HepG2 (cell line): ENCODE data around the gene BPIFA1. TPM values are rescaled to one million over a fixed set of nuclear protein-coding genes. Genes with fewer than 3 reads are reported as not detected.
A peak's percentile ranks its signal among the peaks of the same experiment; 100 is the strongest.

ENCODE experiments used
- ATAC-seq: fragments of 200-7000 bp; cut with Tn5 transposase; 3 replicates; pipeline ENCODE4 v1.9.1; 2020; ENCODE audit warnings: mild to moderate bottlenecking, moderate library complexity
- BruUV-seq: library from RNA; stranded (reverse); fragments of 400-500 nt; replicated peaks from 2 replicates; lab custom pipeline; 2021; lab: Mats Ljungman, UMichigan
- CTCF ChIA-PET: fragments of 300-600 bp; formaldehyde crosslinking; extraction: SDS; loops from one replicate; lab custom pipeline; 2021; ENCODE audit warnings: low total read pairs, inconsistent platforms, low intra/inter-chr PET ratio; lab: Yijun Ruan, JAX
- POLR2A ChIA-PET: fragments of 350-600 bp; sonication (Branson Sonifier 250); formaldehyde crosslinking; loops from one replicate; lab custom pipeline; 2020; ENCODE audit warnings: antibody characterized with exemption, inconsistent platforms; lab: Yijun Ruan, JAX
- DNase-seq: peaks from one replicate; pipeline ENCODE4 v3.0.0-alpha.2; 2015; ENCODE audit warnings: low spot score
- FAIRE-seq: peaks from 3 replicates; lab custom pipeline; 2011; peaks lifted over from hg19 to GRCh38; lab: Jason Lieb, UNC
- H2AFZ ChIP-seq: one replicate; pipeline ENCODE4 v1.6.1; 2011; ENCODE audit warnings: low read length, inconsistent platforms
- H3K27ac ChIP-seq: fragments of 300-600 bp; 3 replicates; pipeline ENCODE4 v1.8.0; 2011; ENCODE audit warnings: mixed run types, mild to moderate bottlenecking, mixed read lengths, low read length, inconsistent platforms; ENCODE audit not compliant: insufficient read depth; ENCODE audit errors: extremely low read length
- H3K27me3 ChIP-seq, 2 experiments: fragments of 200-600 bp in 1 of 2; 2 replicates in 1 of 2; 3 replicates in 1 of 2; pipeline versions ENCODE4 v1.6.0 to v1.8.0; 2011; ENCODE audit warnings: low read length in 2 of 2, mild to moderate bottlenecking in 2 of 2, moderate library complexity in 2 of 2, inconsistent platforms in 1 of 2; ENCODE audit not compliant: insufficient read depth in 2 of 2, control insufficient read depth in 1 of 2
- H3K36me3 ChIP-seq, 2 experiments: fragments of 200-600 bp in 1 of 2; replicated peaks in 1 of 2; 2 replicates in 1 of 2; 3 replicates in 1 of 2; pipeline versions ENCODE4 v1.5.1 to v1.8.0; 2011; ENCODE audit warnings: low read length in 2 of 2, inconsistent platforms in 1 of 2; ENCODE audit not compliant: insufficient read depth in 2 of 2, control insufficient read depth in 1 of 2
- H3K4me1 ChIP-seq: 2 replicates; pipeline ENCODE4 v1.5.1; 2012; ENCODE audit warnings: low read length, inconsistent platforms; ENCODE audit not compliant: insufficient read depth
- H3K4me2 ChIP-seq: 2 replicates; pipeline ENCODE4 v1.6.0; 2011; ENCODE audit warnings: low read depth, low read length, inconsistent platforms
- H3K4me3 ChIP-seq, 3 experiments: fragments of 200-600 bp in 1 of 3; sonication (generic), shearing (Covaris generic) in 1 of 3; replicated peaks in 1 of 3; 2 replicates each; pipeline ENCODE4 v1.5.1; 2011 to 2016; ENCODE audit warnings: low read length in 3 of 3, inconsistent platforms in 2 of 3, low read depth in 2 of 3, mild to moderate bottlenecking in 2 of 3, control low read depth in 1 of 3, mixed read lengths in 1 of 3; ENCODE audit not compliant: insufficient read depth in 1 of 3
- H3K79me2 ChIP-seq: one replicate; pipeline ENCODE4 v1.6.1; 2011; ENCODE audit warnings: low read length, inconsistent platforms; ENCODE audit not compliant: insufficient read depth
- H3K9ac ChIP-seq: 2 replicates; pipeline ENCODE4 v1.6.0; 2011; ENCODE audit warnings: mild to moderate bottlenecking, low read depth, low read length, inconsistent platforms; ENCODE audit not compliant: insufficient read depth
- H3K9me3 ChIP-seq: 2 replicates; pipeline ENCODE4 v1.5.1; 2012; ENCODE audit warnings: mild to moderate bottlenecking, low read length
- H4K20me1 ChIP-seq: 2 replicates; pipeline ENCODE4 v1.6.0; 2011; ENCODE audit warnings: inconsistent platforms, mild to moderate bottlenecking, low read length, moderate library complexity; ENCODE audit not compliant: insufficient read depth
- ESRRA ChIP-seq: sonication (generic); formaldehyde crosslinking; IDR thresholded peaks from 2 replicates; pipeline ENCODE4 v1.5.1; 2020; ENCODE audit warnings: mild to moderate bottlenecking, low read depth, missing genetic modification reagents
- ETV5 ChIP-seq: IDR thresholded peaks from 2 replicates; pipeline ENCODE4 v1.6.1; 2018; ENCODE audit warnings: missing biosample characterization, missing genetic modification reagents, inconsistent platforms, borderline replicate concordance
- HMG20B ChIP-seq: conservative IDR thresholded peaks from 2 replicates; pipeline ENCODE4 v1.6.1; 2016; ENCODE audit warnings: missing genetic modification reagents, missing compliant biosample characterization
- HOXD1 ChIP-seq: sonication (generic); formaldehyde crosslinking; IDR thresholded peaks from 2 replicates; pipeline ENCODE4 v1.5.0; 2020; ENCODE audit warnings: missing genetic modification reagents
- MAZ ChIP-seq, 2 experiments: sonication (generic) in 1 of 2; formaldehyde crosslinking in 1 of 2; IDR thresholded peaks; 2 replicates each; pipeline versions ENCODE4 v1.5.0 to v1.6.1; 2012 to 2020; ENCODE audit warnings: low read depth in 2 of 2, mild to moderate bottlenecking in 2 of 2, borderline replicate concordance in 1 of 2, improper control_type of control experiment in 1 of 2, low read length in 1 of 2, missing genetic modification reagents in 1 of 2, moderate library complexity in 1 of 2
- MED13 ChIP-seq: sonication (generic); formaldehyde crosslinking; IDR thresholded peaks from 2 replicates; pipeline ENCODE4 v1.5.0; 2020; ENCODE audit warnings: missing genetic modification reagents
- MXI1 ChIP-seq: IDR thresholded peaks from 3 replicates; pipeline ENCODE4 v1.6.1; 2012; ENCODE audit warnings: low read depth, low read length, inconsistent platforms, borderline replicate concordance
- NR2F2 ChIP-seq: IDR thresholded peaks from 2 replicates; pipeline ENCODE4 v1.6.1; 2012; ENCODE audit warnings: low read depth, inconsistent platforms, borderline replicate concordance
- RFXAP ChIP-seq: sonication (generic); formaldehyde crosslinking; IDR thresholded peaks from 2 replicates; pipeline ENCODE4 v1.4.0; 2020; ENCODE audit warnings: missing genetic modification reagents, borderline replicate concordance
- SMC3 ChIP-seq: IDR thresholded peaks from 2 replicates; pipeline ENCODE4 v1.6.1; 2011; ENCODE audit warnings: low read length, improper control_type of control experiment
- SOX5 ChIP-seq: IDR thresholded peaks from 2 replicates; pipeline ENCODE4 v1.6.1; 2016; ENCODE audit warnings: borderline replicate concordance
- SP5 ChIP-seq: IDR thresholded peaks from 2 replicates; pipeline ENCODE4 v1.6.1; 2016; ENCODE audit warnings: low read depth, borderline replicate concordance
- SPEN ChIP-seq: sonication (generic); formaldehyde crosslinking; IDR thresholded peaks from 2 replicates; pipeline ENCODE4 v1.5.1; 2020; ENCODE audit warnings: low read depth, mild to moderate bottlenecking, missing genetic modification reagents
- SRSF9 ChIP-seq: fragments of 200-400 bp; formaldehyde crosslinking; IDR thresholded peaks from 2 replicates; pipeline ENCODE4 v1.6.1; 2018; ENCODE audit warnings: borderline replicate concordance, mild to moderate bottlenecking, low read depth, low read length; ENCODE audit not compliant: insufficient read depth, poor library complexity, severe bottlenecking
- ZBTB26 ChIP-seq: IDR thresholded peaks from 2 replicates; pipeline ENCODE4 v1.6.1; 2016; ENCODE audit warnings: missing compliant biosample characterization, missing genetic modification reagents, borderline replicate concordance
- ZFP37 ChIP-seq: sonication (generic); formaldehyde crosslinking; IDR thresholded peaks from 2 replicates; pipeline ENCODE4 v1.4.0; 2020; ENCODE audit warnings: missing genetic modification reagents, borderline replicate concordance
- ZNF230 ChIP-seq: sonication (generic); formaldehyde crosslinking; IDR thresholded peaks from 2 replicates; pipeline ENCODE4 v1.4.0; 2020; ENCODE audit warnings: mild to moderate bottlenecking, missing genetic modification reagents
- ZNF546 ChIP-seq: sonication (generic); formaldehyde crosslinking; conservative IDR thresholded peaks from 2 replicates; pipeline ENCODE4 v1.8.1; 2023; ENCODE audit warnings: mild to moderate bottlenecking, missing genetic modification reagents
- ZNF580 ChIP-seq: IDR thresholded peaks from 2 replicates; pipeline ENCODE4 v1.6.1; 2016; ENCODE audit warnings: low read depth, borderline replicate concordance
- ZNF800 ChIP-seq: sonication (generic); formaldehyde crosslinking; IDR thresholded peaks from 2 replicates; pipeline ENCODE4 v1.4.0; 2020; ENCODE audit warnings: missing genetic modification reagents
- ZSCAN21 ChIP-seq: sonication (generic); formaldehyde crosslinking; IDR thresholded peaks from 2 replicates; pipeline ENCODE4 v1.8.0; 2022; ENCODE audit warnings: mild to moderate bottlenecking, missing genetic modification reagents, moderate library complexity, borderline replicate concordance
- WGBS: methylation state at CpG from one replicate; pipeline ENCODE4 v1.1.6; 2017; ENCODE audit warnings: low lambda C conversion rate; 5-methylcytosine and 5-hydroxymethylcytosine counted together
- in situ Hi-C: cut with HindIII; loops from 2 replicates; pipeline ENCODE4 v1.10.0; 2017; ENCODE audit warnings: low pct_unique_long_range_greater_than_20kb; ENCODE audit not compliant: extremely low pct_ligation_motif_present
- intact Hi-C: fragments of 100-400 bp; cut with micrococcal nuclease; formaldehyde crosslinking; loops from one replicate; pipeline ENCODE4 v1.10.0; 2022; ENCODE audit not compliant: unreplicated experiment
- polyA plus RNA-seq, 8 experiments: library from polyadenylated mRNA; depleted of rRNA in 3 of 8; stranded (reverse) in 7 of 8; unstranded in 1 of 8; fragments of >200 nt; fragmentation: Illumina TruSeq in 4 of 8; extraction: Trizol in 4 of 8; gene quantifications; 2 replicates each; pipeline versions ENCODE4 v1.2.1 to v1.2.3, GENCODE V29; 2011 to 2016; ENCODE audit warnings: low read depth in 4 of 8, missing spikeins in 1 of 8, mixed read lengths in 1 of 8; ENCODE audit not compliant: insufficient read depth in 1 of 8
- total RNA-seq, 5 experiments: library from RNA; depleted of rRNA; stranded (reverse); fragments of >200 nt; fragmentation: Illumina TruSeq; extraction: Trizol; gene quantifications; 2 replicates each; pipeline ENCODE4 v1.2.3, GENCODE V29; 2016; ENCODE audit warnings: low read depth in 1 of 5

BPIFA1 gene
- total and polyA plus RNA-seq, 2 of the 13 experiments (the other 11 are each of a cell fraction or from before 2014, with no cell fraction given), result not detected

GRCh38 chr20:33262658-33263065 lies 26.9 kb downstream of the BPIFA1 start:
- no peaks in the 10 kb centered on the region for H3K79me2 ChIP-seq
- in situ Hi-C loops, result loop anchor here (5.0 kb wide), 1 partner anchor 40 kb away; no protein-coding TSS in a partner anchor
- H3K4me2 ChIP-seq, result no peak overlapping the region
- peak; percentile 99 for ATAC-seq
- peaks cover 0 to 15% of the 10 kb centered on the region in 2 experiments; a peak in 3 of 5 replicates for H3K27me3 ChIP-seq
- POLR2A ChIA-PET, result interaction anchor here (0.7 kb wide), 1 partner anchor 138 kb away, joined by 3 read pairs; no protein-coding TSS in a partner anchor
- H4K20me1 ChIP-seq, result no peaks in the 10 kb centered on the region
- CTCF ChIA-PET, result interaction anchor here (1.2 to 3.2 kb wide), 5 partner anchors 30 to 167 kb away, joined by 3 to 47 read pairs (median 4); no protein-coding TSS in a partner anchor
- 10% methylated on average over 5 of the region's 5 CpGs for WGBS
- H3K36me3 ChIP-seq, result no peaks in the 10 kb centered on the region
- H3K9ac ChIP-seq, result no peak overlapping the region
- no peaks in the 10 kb centered on the region for H3K4me1 ChIP-seq
- BruUV-seq, result no TSS peak
- no peak overlapping the region for H3K4me3 ChIP-seq
- H3K27ac ChIP-seq, result no peak overlapping the region
- DNase-seq, result peak; percentile 82
- peaks cover 5% of the 10 kb centered on the region; the same call in 1 of the 2 replicates for H3K9me3 ChIP-seq
- H2AFZ ChIP-seq, result no peak overlapping the region
- intact Hi-C loops, result loop anchor here (1.0 kb wide), 2 partner anchors 30 to 37 kb away; no protein-coding TSS in a partner anchor
- FAIRE-seq, result peak; percentile 76
- 0 out of 2 replicates have a peak, but pooled peaks have one; percentile 27 for TF ChIP-seq MED13 (CRISPR knock-in tag)
- 0 out of 2 replicates have a peak, but pooled peaks have one; percentile 43 for TF ChIP-seq ZNF230
- 0 out of 2 replicates have a peak, but pooled peaks have one; percentile 68 for TF ChIP-seq ZFP37 (CRISPR knock-in tag)
- TF ChIP-seq SP5 (CRISPR knock-in tag), result peak; percentile 33; the same call in 1 of the 2 replicates
- TF ChIP-seq ZNF546 (CRISPR knock-in tag), result no peak
- 0 out of 2 replicates have a peak, but pooled peaks have one; percentile 24 for TF ChIP-seq HOXD1 (CRISPR knock-in tag)
- TF ChIP-seq MXI1, result no peak
- TF ChIP-seq ETV5 (CRISPR knock-in tag), result peak; percentile 43; the same call in 1 of the 2 replicates
- no peak for TF ChIP-seq ESRRA (CRISPR knock-in tag)
- TF ChIP-seq ZBTB26 (CRISPR knock-in tag), result peak; percentile 70; the same call in 1 of the 2 replicates
- TF ChIP-seq MAZ (IDR thresholded peaks at IDR 0.05; ENCODE audit: borderline replicate concordance, low read depth, low read length), result peak; percentile 45; the same call in 1 of the 2 replicates
- TF ChIP-seq MAZ (CRISPR knock-in tag; IDR thresholded peaks at IDR 0.05; ENCODE audit: low read depth), result no peak
- TF ChIP-seq ZNF580 (CRISPR knock-in tag), result peak; percentile 76; the same call in 1 of the 2 replicates
- TF ChIP-seq ZNF800 (CRISPR knock-in tag), result peak; percentile 37; the same call in 1 of the 2 replicates
- TF ChIP-seq RFXAP, result 0 out of 2 replicates have a peak, but pooled peaks have one; percentile 64
- TF ChIP-seq SPEN (CRISPR knock-in tag), result peak; percentile 49; the same call in 1 of the 2 replicates
- no peak for TF ChIP-seq NR2F2
- TF ChIP-seq SOX5 (CRISPR knock-in tag), result peak; percentile 39; the same call in 1 of the 2 replicates
- peak; percentile 100 for TF ChIP-seq SMC3
- TF ChIP-seq HMG20B (CRISPR knock-in tag), result no peak
- no peak for TF ChIP-seq ZSCAN21 (CRISPR knock-in tag)
- no peak for TF ChIP-seq SRSF9
